Heart left ventricle (tissue), 16 donors: ENCODE data around the gene ARF3. TPM values are rescaled to one million over a fixed set of nuclear protein-coding genes. Genes with fewer than 3 reads are reported as not detected.

ENCODE experiments used
- ATAC-seq, 4 donors: fragments of 200-7000 bp; cut with Tn5 transposase; one replicate each; pipeline ENCODE4 v1.9.1; 2020 to 2022; ENCODE audit warnings: moderate library complexity in 4 of 4, mild to moderate bottlenecking in 3 of 4, moderate number of reproducible peaks in 1 of 4
- DNase-seq, 5 donors: peaks; one replicate each; pipeline ENCODE4 v3.0.0-alpha.2; 2020
- H3K27ac ChIP-seq, 12 donors: fragments of 200-600 bp; sonication (generic) in 4 of 12; one replicate each; pipeline versions ENCODE4 v1.5.0 to v1.8.0; 2016 to 2022; ENCODE audit warnings: mild to moderate bottlenecking in 2 of 12
- H3K27me3 ChIP-seq, 9 donors: fragments of 200-600 bp; sonication (generic) in 2 of 9; one replicate each; pipeline versions ENCODE4 v1.5.1 to v1.8.0; 2016 to 2022; ENCODE audit warnings: mild to moderate bottlenecking in 3 of 9
- H3K36me3 ChIP-seq, 9 donors: fragments of 200-600 bp; sonication (generic) in 2 of 9; one replicate each; pipeline versions ENCODE4 v1.5.0 to v1.8.0; 2018 to 2022; ENCODE audit warnings: mild to moderate bottlenecking in 2 of 9
- H3K4me1 ChIP-seq, 12 donors: fragments of 200-600 bp; sonication (generic) in 4 of 12; one replicate each; pipeline versions ENCODE4 v1.5.0 to v1.8.0; 2016 to 2022; ENCODE audit warnings: mild to moderate bottlenecking in 3 of 12
- H3K4me3 ChIP-seq, 12 donors: fragments of 200-600 bp; sonication (generic) in 4 of 12; one replicate each; pipeline versions ENCODE4 v1.5.0 to v1.8.0; 2017 to 2022; ENCODE audit warnings: mild to moderate bottlenecking in 9 of 12, moderate library complexity in 4 of 12
- H3K9me3 ChIP-seq, 12 donors: fragments of 200-600 bp; sonication (generic) in 4 of 12; one replicate each; pipeline versions ENCODE4 v1.5.0 to v1.8.0; 2016 to 2022; ENCODE audit warnings: mild to moderate bottlenecking in 1 of 12
- CTCF ChIP-seq, 12 donors: fragments of 200-600 bp; sonication (generic) in 4 of 12; IDR thresholded peaks; one replicate each; pipeline versions ENCODE4 v1.5.0 to v1.8.0; 2018 to 2022; ENCODE audit warnings: antibody characterized with exemption in 12 of 12, mild to moderate bottlenecking in 5 of 12
- POLR2A ChIP-seq, 2 donors: fragments of 450-650 bp; IDR thresholded peaks; one replicate each; pipeline ENCODE4 v1.6.1; 2017; ENCODE audit warnings: antibody characterized with exemption in 2 of 2, mild to moderate bottlenecking in 2 of 2, moderate library complexity in 2 of 2
- WGBS, 4 donors: extraction: QIAGEN DNeasy Blood & Tissue Kit in 2 of 4; methylation state at CpG; one replicate each; pipeline versions ENCODE4 v1.1.5 to v1.1.7; 2013 to 2018; 5-methylcytosine and 5-hydroxymethylcytosine counted together
- intact Hi-C, 10 donors: fragments of 100-400 bp; cut with DNase I; formaldehyde crosslinking; loops; one replicate each; pipeline versions ENCODE4 v1.11.1 to v1.14.2; 2022
- polyA plus RNA-seq, 2 donors: library from polyadenylated mRNA; stranded (reverse); fragments of 200-250 nt; gene quantifications; one replicate each; pipeline ENCODE4 v1.2.3, GENCODE V29; 2013
- total RNA-seq, 9 donors: library from RNA; depleted of rRNA in 2 of 9; stranded (reverse); fragments of >200 nt in 2 of 9; fragmentation: NEBNext Ultra II Directional in 3 of 9; extraction: Animal tissue kit (Norgen Biotek cat#: 25700) in 3 of 9; gene quantifications; one replicate each; pipeline versions ENCODE4 v1.1.0 to v1.2.4, GENCODE V29; 2016 to 2023
- donor health status: ischemic (EF 13 %, LVEDD 7.1; RV severe dilation, severe dysfunction).
- donor health status: healthy with polysubstance abuse.
- donor health status: DM: no; HTN: yes; CAD: no.
- donor health status: DM: no; HTN: no; CAD: no.
- donor health status: ischemic (EF 25% LVEDD 6.9; RV normal size, moderate dysfunction).
- donor health status: ischemic (EF 25% LVEDD 5.7; RV mildly dilated, moderate dysfunction).
- donor health status: healthy.
- donor health status: DM: yes; HTN: yes; CAD: no.
- donor health status: ischemic (EF 35%, LVEDD 5.7; RV mildly dilated, moderate dysfunction).
- donor health status: nonischemic (EF 11% LVEDD 7.7; RV severe dilation, severe dysfunction).
- donor health status: DM: yes; HTN: yes; CAD: no.
- donor health status: PGD.
- donor health status: ischemic (EF 29% LVEDD 5.4; RV normal size, mild dysfunction).
- donor health status: nonischemic (EF 23%, LVEDD 6.1; RV moderate dilation, normal function).

ARF3 gene
- total and polyA plus RNA-seq, 11 donors = 35.8 to 130 (median 54.0) TPM

GRCh38 chr12:48995086-48995879 lies 38.0 kb upstream of the ARF3 start:
- H3K27me3 ChIP-seq = peaks cover 3 to 72% (median 9%) of the 10 kb centered on the region in 9 donors
- H3K9me3 ChIP-seq = no peaks in the 10 kb centered on the region
- H3K27ac ChIP-seq = no peak overlapping the region
- intact Hi-C loops = loop anchor here in 5 of 10 donors (1.0 to 5.0 kb wide), 4 partner anchors 53 to 143 kb away; partner anchors contain the start of gene DDX23 (in 4 of the 5)
- peak overlapping the region in 9 of 12 donors; percentile 19 to 50 (median 35) for H3K4me3 ChIP-seq
- DNase-seq = peak; percentile 76 to 87 (median 85)
- TF ChIP-seq CTCF (IDR thresholded peaks at IDR 0.05) (peak; percentile 68 to 91 (median 84)), POLR2A (IDR thresholded peaks at IDR 0.05) (no peak)
- peak; percentile 66 to 85 (median 72) for ATAC-seq
- WGBS, 4 donors = 5 to 8% (median 6%) methylated on average over 31 to 32 of the region's 32 CpGs
- H3K4me1 ChIP-seq = peaks cover 4 to 50% (median 35%) of the 10 kb centered on the region in 12 donors
- no peaks in the 10 kb centered on the region for H3K36me3 ChIP-seq

- H3K4me1 ChIP-seq = peaks cover 4 to 42% (median 30%) of the 10 kb centered on the region in 12 donors
- H3K27ac ChIP-seq = no peak overlapping the region
- H3K4me3 ChIP-seq = peak overlapping the region in 3 of 12 donors; percentile 38 to 41 (median 40)
- H3K27me3 ChIP-seq = peaks cover 4 to 71% (median 13%) of the 10 kb centered on the region in 9 donors
- no peaks in the 10 kb centered on the region for H3K9me3 ChIP-seq
- intact Hi-C loops = loop anchor here in 5 of 10 donors (1.0 to 5.0 kb wide), 4 partner anchors 52 to 142 kb away; partner anchors contain the start of gene DDX23 (in 4 of the 5)
- ATAC-seq = no peak
- H3K36me3 ChIP-seq = no peaks in the 10 kb centered on the region
- peak in 1 of 5 donors; percentile 26 for DNase-seq
- TF ChIP-seq CTCF (IDR thresholded peaks at IDR 0.05) (no peak), POLR2A (IDR thresholded peaks at IDR 0.05) (no peak)
- WGBS, 4 donors = 20 to 26% (median 21%) methylated on average over 29 to 32 of the region's 32 CpGs
These were observed 37.2 kb upstream of the ARF3 start for GRCh38 chr12:48994224-48995085.

- no peaks in the 10 kb centered on the region for H3K36me3 ChIP-seq
- 80 to 86% (median 83%) methylated on average over 3 of the region's 3 CpGs for WGBS, 4 donors
- no peak for DNase-seq
- no peak overlapping the region for H3K4me3 ChIP-seq
- H3K27ac ChIP-seq = no peak overlapping the region
- no peaks in the 10 kb centered on the region for H3K9me3 ChIP-seq
- no peak for ATAC-seq
- intact Hi-C loops = loop anchor here in 1 of 10 donors (2.0 kb wide), 1 partner anchor 141 kb away; the partner anchor contains the start of gene DDX23
- peaks cover 4 to 35% (median 23%) of the 10 kb centered on the region in 12 donors for H3K4me1 ChIP-seq
- no peak for TF ChIP-seq POLR2A (IDR thresholded peaks at IDR 0.05)
- H3K27me3 ChIP-seq = peaks cover 0 to 74% (median 19%) of the 10 kb centered on the region in 9 donors
These were observed 36.5 kb upstream of the ARF3 start for GRCh38 chr12:48993787-48994186.

GRCh38 chr12:48991247-48992050 lies 34.2 kb upstream of the ARF3 start:
- H3K9me3 ChIP-seq = no peaks in the 10 kb centered on the region
- H3K4me1 ChIP-seq = peaks cover 0 to 17% (median 6%) of the 10 kb centered on the region in 12 donors
- ATAC-seq = no peak
- no peak overlapping the region for H3K27ac ChIP-seq
- TF ChIP-seq POLR2A (IDR thresholded peaks at IDR 0.05) (no peak), CTCF (IDR thresholded peaks at IDR 0.05) (no peak)
- peak in 1 of 5 donors; percentile 15 for DNase-seq
- peaks cover 0 to 72% (median 19%) of the 10 kb centered on the region in 9 donors for H3K27me3 ChIP-seq
- no peak overlapping the region for H3K4me3 ChIP-seq
- H3K36me3 ChIP-seq = no peaks in the 10 kb centered on the region
- intact Hi-C loops = no loop called here
- whole genome bisulfite sequencing, 4 donors = 64 to 77% (median 68%) methylated on average over 8 of the region's 8 CpGs
